ENCODE data around the gene SPOCD1. TPM values are rescaled to one million over a fixed set of nuclear protein-coding genes. Genes with fewer than 3 reads are reported as not detected.

SPOCD1 gene
- total and polyA plus RNA-seq, 2 of the 4 experiments (the other 2 are of a cell fraction): 59.7 to 132 TPM

DNA sequence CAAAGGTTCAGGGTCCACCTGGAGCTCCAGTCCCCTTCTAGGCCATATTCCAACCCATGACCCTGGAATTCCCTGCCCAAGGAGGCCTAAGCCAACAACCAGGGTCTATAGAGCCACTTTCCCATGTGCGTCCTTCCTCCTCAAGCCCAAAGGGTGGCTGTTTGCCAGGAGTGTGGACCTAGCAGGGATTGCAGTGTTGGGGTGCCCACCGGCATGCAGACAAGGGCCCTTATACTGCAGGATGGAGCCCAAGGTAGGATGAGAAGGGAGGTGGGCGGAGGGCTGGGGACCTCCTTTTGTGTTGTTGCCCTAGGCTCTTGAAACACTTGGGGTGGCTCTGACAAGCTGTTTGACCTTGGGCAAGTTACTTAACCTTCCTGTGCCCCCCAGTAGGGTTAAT lies 32.0 kb downstream of the SPOCD1 start:
- Histone ChIP-seq H2AK9ac (replicated peaks; ENCODE audit: low read depth, low read length, poor library complexity) (no peak overlapping the region), H3K14ac (replicated peaks; ENCODE audit: low read depth, low read length) (no peak overlapping the region), H3K56ac (ENCODE audit: extremely low read depth, insufficient read depth, low read length) (no peak overlapping the region), H3K4ac (ENCODE audit: low read depth, low read length) (no peak overlapping the region), H4K5ac (ENCODE audit: low read depth, low read length) (no peak overlapping the region), H2BK120ac (ENCODE audit: low read depth, low read length) (no peak overlapping the region), H3K9me1 (ENCODE audit: insufficient read depth, low read length) (peaks cover 9% of the 10 kb centered on the region), H3K27ac (ENCODE audit: insufficient read depth, low read length) (no peak overlapping the region), H3K4me2 (ENCODE audit: low read depth, low read length) (no peak overlapping the region), H3K4me3 (ENCODE audit: insufficient read depth, low read depth, low read length) (no peak overlapping the region), H2AFZ (replicated peaks; ENCODE audit: low read length, poor library complexity) (no peak overlapping the region), H3K36me3 (ENCODE audit: control insufficient read depth, insufficient read depth, low read length) (no peaks in the 10 kb centered on the region), H2AK5ac (ENCODE audit: low read depth, low read length) (no peak overlapping the region), H3K27me3 (ENCODE audit: control insufficient read depth, insufficient read depth, low read length) (no peaks in the 10 kb centered on the region), H2BK5ac (ENCODE audit: low read depth, low read length, poor library complexity, severe bottlenecking) (no peak overlapping the region), H3K23ac (ENCODE audit: low read depth, low read length) (no peak overlapping the region), H4K8ac (ENCODE audit: low read depth in 2 of 2, low read length in 2 of 2) (no peak overlapping the region), H3K9ac (ENCODE audit: low read depth, low read length) (no peak overlapping the region), H2BK20ac (ENCODE audit: low read depth, low read length) (no peak overlapping the region), H3K4me1 (ENCODE audit: control insufficient read depth, insufficient read depth, low read length) (peaks cover 10% of the 10 kb centered on the region), H4K20me1 (ENCODE audit: insufficient read depth, low read length) (no peaks in the 10 kb centered on the region), H3K79me1 (ENCODE audit: low read depth in 1 of 2, low read length in 2 of 2) (peaks cover 0 to 9% of the 10 kb centered on the region in 2 experiments; a peak in 2 of 4 replicates), H4K91ac (ENCODE audit: insufficient read depth, low read depth, low read length) (no peak overlapping the region), H3K9me3 (ENCODE audit: control insufficient read depth, insufficient read depth, low read length) (no peaks in the 10 kb centered on the region), H3K18ac (ENCODE audit: low read depth, low read length) (no peak overlapping the region), H2BK15ac (ENCODE audit: low read depth, low read length) (no peak overlapping the region)
- intact Hi-C loops (cut with micrococcal nuclease) (no loop called here), in situ Hi-C loops (cut with MboI; ENCODE audit: low sequenced_read_pairs) (no loop called here), dilution Hi-C loops (cut with HindIII; ENCODE audit: low sequenced_read_pairs, unreplicated experiment) (no loop called here)
- CTCF ChIA-PET: no interaction called here
- no peak for ATAC-seq (ENCODE audit: low read depth)
- POLR2A ChIA-PET (ENCODE audit: unreplicated experiment): no interaction called here
- WGBS, 2 experiments (ENCODE audit: extremely low coverage in 2 of 2, insufficient read length in 1 of 2): 82% methylated on average over 2 of the region's 3 CpGs; no CpG with 5 or more reads in 1 of the 2 experiments
- TF ChIP-seq MAZ (IDR thresholded peaks at IDR 0.05; ENCODE audit: borderline replicate concordance, low read depth, low read length) (no peak), CHD1 (IDR thresholded peaks at IDR 0.05; ENCODE audit: low read depth, low read length) (no peak), FOS (IDR thresholded peaks at IDR 0.05; ENCODE audit: low read depth, low read length) (no peak), SMC3 (IDR thresholded peaks at IDR 0.05; ENCODE audit: low read depth, low read length) (no peak), RCOR1 (IDR thresholded peaks at IDR 0.05; ENCODE audit: insufficient replicate concordance, low read length) (no peak), RFX5 (IDR thresholded peaks at IDR 0.05; ENCODE audit: low read depth, low read length) (no peak), RAD21 (IDR thresholded peaks at IDR 0.05; ENCODE audit: low read length) (no peak)
- TF ChIP-seq, protein P1, sequence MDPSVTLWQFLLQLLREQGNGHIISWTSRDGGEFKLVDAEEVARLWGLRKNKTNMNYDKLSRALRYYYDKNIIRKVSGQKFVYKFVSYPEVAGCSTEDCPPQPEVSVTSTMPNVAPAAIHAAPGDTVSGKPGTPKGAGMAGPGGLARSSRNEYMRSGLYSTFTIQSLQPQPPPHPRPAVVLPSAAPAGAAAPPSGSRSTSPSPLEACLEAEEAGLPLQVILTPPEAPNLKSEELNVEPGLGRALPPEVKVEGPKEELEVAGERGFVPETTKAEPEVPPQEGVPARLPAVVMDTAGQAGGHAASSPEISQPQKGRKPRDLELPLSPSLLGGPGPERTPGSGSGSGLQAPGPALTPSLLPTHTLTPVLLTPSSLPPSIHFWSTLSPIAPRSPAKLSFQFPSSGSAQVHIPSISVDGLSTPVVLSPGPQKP (IDR thresholded peaks at IDR 0.05; ENCODE audit: borderline replicate concordance, low read depth, low read length): no peak
- TF ChIP-seq, protein P2, sequence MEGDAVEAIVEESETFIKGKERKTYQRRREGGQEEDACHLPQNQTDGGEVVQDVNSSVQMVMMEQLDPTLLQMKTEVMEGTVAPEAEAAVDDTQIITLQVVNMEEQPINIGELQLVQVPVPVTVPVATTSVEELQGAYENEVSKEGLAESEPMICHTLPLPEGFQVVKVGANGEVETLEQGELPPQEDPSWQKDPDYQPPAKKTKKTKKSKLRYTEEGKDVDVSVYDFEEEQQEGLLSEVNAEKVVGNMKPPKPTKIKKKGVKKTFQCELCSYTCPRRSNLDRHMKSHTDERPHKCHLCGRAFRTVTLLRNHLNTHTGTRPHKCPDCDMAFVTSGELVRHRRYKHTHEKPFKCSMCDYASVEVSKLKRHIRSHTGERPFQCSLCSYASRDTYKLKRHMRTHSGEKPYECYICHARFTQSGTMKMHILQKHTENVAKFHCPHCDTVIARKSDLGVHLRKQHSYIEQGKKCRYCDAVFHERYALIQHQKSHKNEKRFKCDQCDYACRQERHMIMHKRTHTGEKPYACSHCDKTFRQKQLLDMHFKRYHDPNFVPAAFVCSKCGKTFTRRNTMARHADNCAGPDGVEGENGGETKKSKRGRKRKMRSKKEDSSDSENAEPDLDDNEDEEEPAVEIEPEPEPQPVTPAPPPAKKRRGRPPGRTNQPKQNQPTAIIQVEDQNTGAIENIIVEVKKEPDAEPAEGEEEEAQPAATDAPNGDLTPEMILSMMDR (conservative IDR thresholded peaks at IDR 0.05; ENCODE audit: low read depth, low read length): no peak
- TF ChIP-seq, protein P3, sequence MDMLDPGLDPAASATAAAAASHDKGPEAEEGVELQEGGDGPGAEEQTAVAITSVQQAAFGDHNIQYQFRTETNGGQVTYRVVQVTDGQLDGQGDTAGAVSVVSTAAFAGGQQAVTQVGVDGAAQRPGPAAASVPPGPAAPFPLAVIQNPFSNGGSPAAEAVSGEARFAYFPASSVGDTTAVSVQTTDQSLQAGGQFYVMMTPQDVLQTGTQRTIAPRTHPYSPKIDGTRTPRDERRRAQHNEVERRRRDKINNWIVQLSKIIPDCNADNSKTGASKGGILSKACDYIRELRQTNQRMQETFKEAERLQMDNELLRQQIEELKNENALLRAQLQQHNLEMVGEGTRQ (IDR thresholded peaks at IDR 0.05; ENCODE audit: low read depth, low read length): no peak
- no TSS peak for BruUV-seq (replicated peaks)
- no peak for DNase-seq
